ENCODE measurements around the gene FNDC3A.

FNDC3A gene

DNA sequence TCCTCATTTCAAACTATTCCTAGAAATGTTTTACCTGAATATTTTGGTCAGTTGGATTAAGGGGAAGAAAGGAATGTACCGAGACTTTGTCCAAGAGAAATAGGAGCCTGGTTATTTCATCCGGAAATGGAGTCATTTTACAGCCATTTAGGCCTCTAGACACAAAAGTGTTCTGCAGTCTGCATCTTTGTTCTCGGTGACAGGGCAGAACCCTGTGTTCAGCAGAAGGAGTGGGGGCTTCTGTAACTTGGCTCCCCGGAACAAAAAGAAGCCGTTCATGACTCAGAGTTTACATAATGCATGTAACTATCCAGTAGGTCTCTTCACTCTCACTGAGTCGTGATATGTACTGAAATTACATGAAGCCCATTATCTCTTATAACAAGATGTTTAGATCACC lies 21.6 kb upstream of the FNDC3A start:
- no peak for DNase-seq
- Mint-ChIP-seq H3K27ac (no peak overlapping the region), H3K4me3 (no peak overlapping the region), H3K36me3 (ENCODE audit: insufficient read depth) (no peaks in the 10 kb centered on the region), H3K9me3 (no peaks in the 10 kb centered on the region), H3K4me1 (ENCODE audit: low read depth in 2 of 2) (no peaks in the 10 kb centered on the region), H3K27me3 (peaks cover 7 to 8% of the 10 kb centered on the region in 2 donors)
- no peak for ATAC-seq (replicated peaks)

DNA sequence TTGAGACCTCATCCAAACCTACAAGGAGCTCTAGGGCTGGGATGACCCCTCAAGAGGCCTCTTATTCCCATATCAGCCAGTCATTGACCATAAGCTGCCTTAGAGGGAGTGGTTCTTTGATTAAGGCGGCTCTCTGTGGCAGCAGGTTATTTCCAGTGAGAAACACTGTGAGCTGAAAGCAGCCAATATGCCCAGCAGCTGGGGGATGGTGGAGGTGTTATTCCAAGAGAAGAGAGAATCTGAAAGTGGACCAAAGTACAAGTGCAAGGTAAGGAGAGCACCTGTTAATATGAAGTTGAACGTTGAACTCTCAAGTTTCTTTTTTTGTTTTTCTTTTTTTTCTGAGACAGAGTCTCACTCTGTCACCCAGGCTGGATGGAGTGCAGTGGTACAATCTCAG lies 20.2 kb upstream of the FNDC3A start:
- no peak for ATAC-seq (replicated peaks)
- no peaks in the 10 kb centered on the region for H3K36me3 Mint-ChIP-seq (ENCODE audit: insufficient read depth)
- H3K27me3 Mint-ChIP-seq = peaks cover 7 to 8% of the 10 kb centered on the region in 2 donors
- no peaks in the 10 kb centered on the region for H3K9me3 Mint-ChIP-seq
- no peak overlapping the region for H3K4me3 Mint-ChIP-seq
- no peak for DNase-seq
- H3K27ac Mint-ChIP-seq = no peak overlapping the region
- no peaks in the 10 kb centered on the region for H3K4me1 Mint-ChIP-seq (ENCODE audit: low read depth in 2 of 2)

DNA sequence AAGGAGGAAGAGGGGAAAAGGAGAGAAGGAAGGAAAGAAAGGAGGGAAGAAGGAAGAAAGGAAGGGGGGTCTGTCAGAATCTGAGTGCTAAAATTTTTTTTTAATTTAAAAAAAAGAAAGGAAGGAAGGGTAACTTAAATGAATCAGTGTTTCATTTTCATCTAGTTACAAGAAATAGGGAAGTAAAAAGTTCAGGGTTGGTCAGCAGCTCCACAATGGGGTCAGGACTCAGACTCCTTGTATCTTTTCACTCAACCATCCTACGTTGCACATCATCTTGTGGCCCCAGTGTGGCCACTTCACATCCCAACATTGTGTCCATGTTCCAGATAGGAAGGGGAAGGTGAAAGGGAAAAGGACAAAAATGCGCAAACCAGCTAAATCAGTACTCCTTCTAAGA lies 14.3 kb upstream of the FNDC3A start:
- H3K4me3 Mint-ChIP-seq = no peak overlapping the region
- no peak for DNase-seq
- H3K4me1 Mint-ChIP-seq (ENCODE audit: low read depth in 2 of 2) = no peaks in the 10 kb centered on the region
- no peaks in the 10 kb centered on the region for H3K9me3 Mint-ChIP-seq
- no peak for ATAC-seq (replicated peaks)
- peaks cover 0 to 7% of the 10 kb centered on the region in 2 donors for H3K27me3 Mint-ChIP-seq
- no peak overlapping the region for H3K27ac Mint-ChIP-seq
- H3K36me3 Mint-ChIP-seq (ENCODE audit: insufficient read depth) = no peaks in the 10 kb centered on the region

DNA sequence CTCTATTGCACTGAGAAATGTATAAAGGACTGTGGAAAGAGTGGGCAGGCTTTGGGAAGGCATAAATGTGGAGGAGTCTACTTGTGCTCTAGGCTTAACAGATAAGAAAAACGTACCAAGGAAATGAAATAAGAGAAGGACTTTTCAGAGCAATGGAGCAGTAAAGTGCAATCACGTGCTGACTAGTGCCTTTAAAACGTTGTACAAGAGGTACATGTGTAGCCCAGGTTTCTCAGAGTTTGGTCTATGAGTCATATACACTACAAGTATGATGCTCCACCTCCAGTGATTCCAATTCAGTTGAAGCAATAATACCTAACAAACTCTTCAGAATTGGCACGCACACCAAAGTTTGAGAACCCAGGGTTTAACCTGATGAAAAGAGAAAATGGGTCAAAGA lies 13.4 kb upstream of the FNDC3A start:
- Mint-ChIP-seq H3K27me3 (peaks cover 0 to 5% of the 10 kb centered on the region in 2 donors), H3K36me3 (ENCODE audit: insufficient read depth) (no peaks in the 10 kb centered on the region), H3K4me1 (ENCODE audit: low read depth in 2 of 2) (no peaks in the 10 kb centered on the region), H3K4me3 (no peak overlapping the region), H3K27ac (no peak overlapping the region), H3K9me3 (no peaks in the 10 kb centered on the region)
- ATAC-seq (replicated peaks) (no peak), DNase-seq (no peak)

DNA sequence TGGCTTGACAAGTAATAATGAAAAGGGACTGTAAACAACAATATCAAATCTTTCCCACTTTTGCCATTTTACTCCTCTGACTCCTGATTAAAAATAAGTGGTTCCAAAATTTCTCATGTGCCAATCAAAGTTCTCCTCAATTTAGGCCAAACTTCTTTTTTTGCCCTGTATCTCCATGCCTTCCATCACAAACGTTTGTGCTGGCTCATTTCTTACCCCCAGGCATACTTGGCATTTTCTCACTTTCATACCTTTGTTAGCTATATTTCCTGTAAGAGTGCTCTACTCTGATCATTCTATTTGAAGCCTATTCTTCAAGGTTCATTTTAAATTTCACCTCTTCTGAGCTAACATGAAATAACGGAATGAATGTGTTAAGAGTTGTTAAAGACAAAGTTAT lies 10.0 kb upstream of the FNDC3A start:
- H3K9me3 Mint-ChIP-seq = no peaks in the 10 kb centered on the region
- no peak overlapping the region for H3K27ac Mint-ChIP-seq
- H3K27me3 Mint-ChIP-seq = no peaks in the 10 kb centered on the region
- DNase-seq (no peak), ATAC-seq (replicated peaks) (no peak)
- H3K4me3 Mint-ChIP-seq = no peak overlapping the region
- no peaks in the 10 kb centered on the region for H3K36me3 Mint-ChIP-seq (ENCODE audit: insufficient read depth)
- H3K4me1 Mint-ChIP-seq (ENCODE audit: low read depth in 2 of 2) = no peaks in the 10 kb centered on the region

DNA sequence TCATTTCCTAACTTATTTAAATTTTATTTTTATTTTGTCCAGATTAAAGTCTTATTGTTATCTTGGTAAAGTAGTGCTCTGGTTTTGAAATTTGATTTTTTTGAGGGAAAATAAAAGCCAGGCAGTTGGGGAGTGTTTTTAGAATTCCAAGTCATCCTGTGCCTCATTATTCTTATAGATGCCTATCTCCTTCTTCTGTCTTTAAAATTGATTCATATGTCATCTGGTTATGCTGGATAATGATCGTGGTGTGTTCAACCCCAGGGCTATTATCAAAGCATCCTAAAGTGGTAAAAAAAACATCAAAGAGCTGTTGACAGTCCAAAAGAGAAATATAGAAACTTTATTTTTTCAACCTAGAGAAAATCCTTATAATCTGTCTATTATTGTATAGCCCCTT lies 6.0 kb upstream of the FNDC3A start:
- Mint-ChIP-seq H3K9me3 (peaks cover 11 to 13% of the 10 kb centered on the region in 2 donors), H3K4me1 (ENCODE audit: low read depth in 2 of 2) (peaks cover 0 to 4% of the 10 kb centered on the region in 2 donors), H3K4me3 (no peak overlapping the region), H3K27me3 (peaks cover 0 to 10% of the 10 kb centered on the region in 2 donors), H3K27ac (no peak overlapping the region), H3K36me3 (ENCODE audit: insufficient read depth) (no peaks in the 10 kb centered on the region)
- ATAC-seq (replicated peaks) (no peak), DNase-seq (no peak)

DNA sequence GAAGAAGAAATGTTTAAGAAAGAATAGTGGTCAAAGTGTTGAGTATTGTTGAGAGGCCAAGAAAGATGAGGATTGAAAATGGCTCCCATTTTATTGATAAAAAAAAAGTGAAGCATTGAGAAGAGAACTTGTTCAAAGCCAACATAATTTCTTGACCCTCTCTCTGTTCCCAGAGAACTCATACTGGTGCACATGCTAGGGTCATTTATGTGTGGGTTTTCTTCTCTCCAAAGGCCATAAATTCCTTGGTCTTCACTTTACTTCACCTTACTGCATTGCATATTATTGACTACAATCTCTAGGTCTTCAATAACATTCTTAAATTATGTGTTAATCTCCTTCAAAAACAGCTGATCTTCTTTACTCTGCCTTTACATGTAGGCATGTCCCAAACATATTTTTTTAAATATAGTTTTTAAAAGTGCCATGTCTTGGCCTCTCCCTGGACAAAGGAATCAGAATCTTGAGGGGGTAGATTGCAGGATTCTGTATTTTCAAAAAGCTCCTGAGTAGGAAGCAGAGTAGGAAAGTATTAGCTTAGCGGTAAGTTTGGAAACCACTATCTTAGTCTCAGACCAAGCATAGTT lies 1.8 kb upstream of the FNDC3A start:
- ATAC-seq (replicated peaks) = no peak
- H3K4me3 Mint-ChIP-seq = no peak overlapping the region
- peaks cover 11 to 13% of the 10 kb centered on the region in 2 donors for H3K9me3 Mint-ChIP-seq
- H3K36me3 Mint-ChIP-seq (ENCODE audit: insufficient read depth) = peaks cover 12% of the 10 kb centered on the region
- no peak for DNase-seq
- peaks cover 8 to 19% of the 10 kb centered on the region in 2 donors for H3K4me1 Mint-ChIP-seq (ENCODE audit: low read depth in 2 of 2)
- peak overlapping the region in 1 of 2 donors; percentile 94 for H3K27ac Mint-ChIP-seq
- peaks cover 0 to 10% of the 10 kb centered on the region in 2 donors for H3K27me3 Mint-ChIP-seq

DNA sequence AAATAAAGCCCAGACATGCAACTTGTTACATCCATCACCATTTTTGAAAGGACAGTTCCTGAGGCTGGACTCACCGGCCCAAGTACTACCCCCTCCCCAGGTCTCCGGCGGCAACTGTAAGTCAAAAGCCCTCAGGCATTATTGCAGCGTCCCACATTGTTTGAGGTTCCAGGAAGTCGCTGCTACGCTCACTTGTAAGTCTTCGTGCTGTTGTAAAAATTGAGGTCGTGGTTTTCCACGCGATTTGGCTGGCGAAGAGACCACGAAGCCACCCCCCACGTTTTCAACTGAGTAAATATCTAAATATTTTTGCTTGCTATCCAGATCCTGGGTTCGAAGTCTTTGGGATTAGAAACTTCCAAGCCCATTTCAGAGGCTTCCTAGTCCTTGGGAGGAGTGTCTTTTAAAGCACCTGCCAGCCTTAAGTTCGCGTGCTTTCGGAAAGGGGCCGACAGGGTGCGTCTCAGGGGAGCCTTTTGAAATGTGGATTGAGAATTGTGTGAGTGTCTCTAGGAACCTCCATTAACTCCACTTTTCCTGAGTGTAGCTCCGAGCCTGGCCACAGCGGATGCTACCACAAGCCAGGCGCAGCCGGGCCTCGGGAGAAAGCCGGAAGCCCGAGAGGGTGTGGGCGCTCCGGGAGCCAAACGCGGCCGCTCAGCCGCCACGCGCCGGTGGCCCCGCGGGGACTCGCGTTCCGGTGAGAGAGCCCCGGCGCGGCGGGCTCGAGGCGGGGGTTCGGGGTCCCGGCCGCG lies 434 bp upstream of the FNDC3A start:
- Mint-ChIP-seq H3K36me3 (ENCODE audit: insufficient read depth) (peaks cover 12% of the 10 kb centered on the region), H3K27ac (peak overlapping the region; percentile 94 to 97), H3K4me1 (ENCODE audit: low read depth in 2 of 2) (peaks cover 16 to 29% of the 10 kb centered on the region in 2 donors), H3K4me3 (peak overlapping the region; percentile 85 to 93), H3K27me3 (peaks cover 0 to 10% of the 10 kb centered on the region in 2 donors), H3K9me3 (peaks cover 11 to 13% of the 10 kb centered on the region in 2 donors)
- DNase-seq (peak; percentile 32 to 66 (median 45)), ATAC-seq (replicated peaks) (peak; percentile 24)

DNA sequence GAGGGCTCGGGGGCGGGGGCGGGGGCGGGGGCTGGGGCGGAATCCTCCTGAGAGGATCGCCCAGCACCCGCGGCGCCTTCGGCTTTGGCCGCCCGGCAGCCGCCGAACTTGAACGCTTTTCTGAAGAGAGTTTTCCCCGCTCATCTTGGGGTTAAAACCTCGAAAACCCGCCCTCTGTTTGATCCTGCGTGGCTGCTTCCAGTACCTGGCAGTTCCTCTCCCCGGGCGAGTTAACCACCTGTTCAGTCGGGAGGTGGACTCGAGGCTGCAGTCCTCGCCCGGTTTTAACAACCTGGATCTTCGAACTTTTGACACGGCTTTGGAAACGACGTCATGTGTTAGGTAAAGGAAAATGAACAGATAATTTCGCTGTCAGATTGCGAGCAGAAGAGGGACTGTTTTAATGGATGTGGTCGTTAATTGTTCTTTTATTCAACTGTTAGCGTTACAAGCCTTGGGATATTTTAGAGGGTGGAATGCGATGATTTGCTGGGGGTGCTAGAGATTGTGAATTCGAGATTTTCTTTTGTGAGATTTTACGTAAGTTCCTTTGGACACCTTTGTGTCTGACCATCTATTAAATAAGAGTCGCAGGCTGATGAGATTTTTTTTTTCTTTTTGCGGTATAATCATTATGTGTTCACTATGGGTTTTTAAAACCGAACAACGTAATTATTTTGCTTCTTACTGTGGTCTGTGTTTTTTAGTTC lies 1.0 kb downstream of the FNDC3A start:
- H3K9me3 Mint-ChIP-seq = peaks cover 11 to 13% of the 10 kb centered on the region in 2 donors
- peak overlapping the region; percentile 94 to 97 for H3K27ac Mint-ChIP-seq
- H3K27me3 Mint-ChIP-seq = peaks cover 0 to 5% of the 10 kb centered on the region in 2 donors
- peaks cover 16 to 39% of the 10 kb centered on the region in 2 donors for H3K4me1 Mint-ChIP-seq (ENCODE audit: low read depth in 2 of 2)
- H3K36me3 Mint-ChIP-seq (ENCODE audit: insufficient read depth) = peaks cover 12% of the 10 kb centered on the region
- ATAC-seq (replicated peaks) (no peak), DNase-seq (no peak)
- peak overlapping the region; percentile 85 to 93 for H3K4me3 Mint-ChIP-seq

DNA sequence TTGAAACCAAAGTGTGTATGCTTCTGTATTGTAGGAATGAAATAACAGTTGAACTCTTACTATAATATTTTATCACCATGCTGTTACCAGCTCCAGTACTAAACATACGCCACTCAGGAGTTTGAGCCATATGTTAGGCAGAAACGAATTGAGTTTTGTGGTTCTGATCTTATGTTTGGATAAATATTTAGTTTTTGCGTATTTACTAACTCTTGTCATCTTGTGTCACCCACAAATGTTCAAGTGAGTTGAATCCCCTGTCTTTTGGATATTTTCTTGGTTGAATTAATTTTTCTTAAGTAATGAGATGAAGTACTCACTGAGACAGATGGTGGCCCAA lies 1.5 kb downstream of the FNDC3A start:
- peaks cover 16 to 39% of the 10 kb centered on the region in 2 donors for H3K4me1 Mint-ChIP-seq (ENCODE audit: low read depth in 2 of 2)
- peaks cover 12% of the 10 kb centered on the region for H3K36me3 Mint-ChIP-seq (ENCODE audit: insufficient read depth)
- peaks cover 11 to 13% of the 10 kb centered on the region in 2 donors for H3K9me3 Mint-ChIP-seq
- H3K27ac Mint-ChIP-seq = peak overlapping the region; percentile 94 to 97
- ATAC-seq (replicated peaks) (no peak), DNase-seq (no peak)
- H3K27me3 Mint-ChIP-seq = no peaks in the 10 kb centered on the region
- H3K4me3 Mint-ChIP-seq = peak overlapping the region; percentile 85 to 93

DNA sequence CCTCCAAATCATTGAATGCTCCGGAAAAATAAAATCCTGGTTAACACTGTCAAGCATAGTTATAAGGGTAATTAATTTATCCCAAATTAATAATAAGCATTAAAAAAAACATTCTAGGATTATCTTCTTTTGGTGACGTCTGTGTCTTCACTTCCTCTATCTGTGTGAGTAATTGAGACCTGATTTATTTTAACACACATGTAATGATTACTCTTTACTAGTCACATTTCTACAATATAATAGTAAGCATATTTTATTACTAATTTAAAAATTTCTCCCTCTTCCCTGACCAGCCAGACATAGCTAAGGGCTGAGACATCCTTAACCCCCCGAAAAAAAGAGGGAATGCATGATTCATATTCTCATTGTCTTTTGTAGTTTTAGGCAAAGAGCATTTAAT lies 2.3 kb downstream of the FNDC3A start:
- Mint-ChIP-seq H3K27me3 (no peaks in the 10 kb centered on the region), H3K9me3 (peaks cover 7% of the 10 kb centered on the region in 2 donors), H3K27ac (no peak overlapping the region), H3K4me1 (ENCODE audit: low read depth in 2 of 2) (peaks cover 18 to 43% of the 10 kb centered on the region in 2 donors), H3K36me3 (ENCODE audit: insufficient read depth) (peaks cover 12% of the 10 kb centered on the region), H3K4me3 (peak overlapping the region; percentile 11 to 93)
- ATAC-seq (replicated peaks) (no peak), DNase-seq (no peak)

DNA sequence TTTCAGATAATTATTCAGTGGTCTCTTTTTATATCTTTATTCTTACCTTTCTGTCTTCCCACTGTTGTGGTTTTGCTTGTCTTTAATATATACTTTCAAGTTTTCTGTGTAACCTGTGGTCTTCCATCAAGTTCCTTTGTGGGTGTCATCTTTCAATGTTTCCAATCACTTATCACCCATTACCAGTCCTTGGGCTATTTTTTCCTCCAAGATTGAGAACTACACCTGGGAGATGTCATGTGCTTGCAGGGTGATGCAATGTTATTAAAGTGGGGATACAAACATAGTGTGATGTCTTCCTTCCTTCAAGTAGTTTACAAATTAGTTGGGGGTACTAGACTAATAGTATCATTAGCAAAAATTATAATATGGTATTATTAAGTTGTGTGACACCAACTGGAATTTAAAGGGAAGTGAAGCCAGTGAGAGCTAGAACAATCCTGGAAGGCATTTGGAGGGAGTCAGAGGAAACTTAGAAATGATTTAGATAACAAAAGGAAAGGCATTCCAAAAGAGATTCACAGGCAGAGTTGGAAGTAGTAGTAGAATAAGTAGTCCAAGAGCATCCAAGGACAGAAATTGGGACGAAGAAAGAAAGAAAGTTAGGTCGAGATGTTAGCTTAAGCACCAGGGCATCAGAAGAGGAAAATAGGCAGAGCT lies 3.4 kb downstream of the FNDC3A start:
- H3K36me3 Mint-ChIP-seq (ENCODE audit: insufficient read depth) = peaks cover 12% of the 10 kb centered on the region
- no peaks in the 10 kb centered on the region for H3K9me3 Mint-ChIP-seq
- peak overlapping the region in 1 of 2 donors; percentile 47 for H3K4me3 Mint-ChIP-seq
- H3K4me1 Mint-ChIP-seq (ENCODE audit: low read depth in 2 of 2) = peaks cover 18 to 47% of the 10 kb centered on the region in 2 donors
- ATAC-seq (replicated peaks) (no peak), DNase-seq (no peak)
- peak overlapping the region in 1 of 2 donors; percentile 2 for H3K27ac Mint-ChIP-seq
- no peaks in the 10 kb centered on the region for H3K27me3 Mint-ChIP-seq

DNA sequence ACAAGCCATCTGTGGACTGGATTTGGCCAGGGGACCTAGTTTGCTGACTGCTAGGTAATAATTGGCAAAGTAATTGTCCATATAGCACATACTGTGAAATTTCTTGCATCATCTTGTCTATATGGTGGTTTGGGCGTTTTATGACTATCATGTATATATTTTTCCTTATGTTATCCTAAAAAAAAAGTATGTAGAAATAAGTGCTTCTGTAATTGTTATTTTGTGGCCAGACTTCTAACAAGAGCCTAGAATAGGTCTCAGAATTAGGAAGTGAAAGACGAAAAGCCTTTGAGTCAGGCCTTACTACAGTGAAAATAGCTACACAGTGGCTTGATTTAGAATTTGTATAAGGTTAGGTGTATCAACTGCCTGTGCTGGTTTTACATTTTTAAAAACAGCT lies 4.2 kb downstream of the FNDC3A start:
- Mint-ChIP-seq H3K4me1 (ENCODE audit: low read depth in 2 of 2) (peaks cover 14 to 47% of the 10 kb centered on the region in 2 donors), H3K9me3 (no peaks in the 10 kb centered on the region), H3K4me3 (no peak overlapping the region), H3K36me3 (ENCODE audit: insufficient read depth) (peaks cover 12% of the 10 kb centered on the region), H3K27me3 (no peaks in the 10 kb centered on the region), H3K27ac (no peak overlapping the region)
- DNase-seq (no peak), ATAC-seq (replicated peaks) (no peak)

Measured in effector memory CD8-positive, alpha-beta T cell (primary cell).